PC-3 (cell line): ENCODE measurements around the gene RPL3. TPM values are rescaled to one million over a fixed set of nuclear protein-coding genes. Genes with fewer than 3 reads are reported as not detected.

Experiments used
- ATAC-seq: fragments of 200-7000 bp; cut with Tn5 transposase; 2 replicates; pipeline ENCODE4 v1.9.1; 2020; ENCODE audit warnings: mild to moderate bottlenecking, moderate library complexity
- BruUV-seq: library from RNA; stranded (reverse); fragments of 400-500 nt; replicated peaks from 2 replicates; lab custom pipeline; 2021; lab: Mats Ljungman, UMichigan
- CTCF ChIA-PET: fragments of 300-600 bp; sonication (Branson Sonifier 250); formaldehyde crosslinking; loops from one replicate; lab custom pipeline; 2022; ENCODE audit warnings: antibody characterized with exemption; lab: Charles Lee
- POLR2A ChIA-PET: fragments of 300-600 bp; sonication (Branson Sonifier 250); formaldehyde crosslinking; loops from one replicate; lab custom pipeline; 2022; ENCODE audit warnings: antibody characterized with exemption; ENCODE audit not compliant: unreplicated experiment; lab: Charles Lee
- DNase-seq: peaks from one replicate; pipeline ENCODE4 v3.0.0-alpha.2; 2015
- H2AFZ ChIP-seq: fragments of 300-600 bp; sonication (generic); 2 replicates; pipeline ENCODE4 v1.6.0; 2016; ENCODE audit warnings: antibody characterized with exemption, low read length
- H3F3A ChIP-seq: fragments of 300-600 bp; sonication (generic); one replicate; pipeline ENCODE4 v1.6.0; 2017; ENCODE audit warnings: antibody characterized with exemption, low read length, control low read depth, mild to moderate bottlenecking; ENCODE audit not compliant: unreplicated experiment
- H3K27ac ChIP-seq: fragments of 300-600 bp; sonication (generic); 2 replicates; pipeline ENCODE4 v1.5.1; 2016; ENCODE audit warnings: mild to moderate bottlenecking, low read length
- H3K27me3 ChIP-seq: fragments of 300-600 bp; sonication (generic); 2 replicates; pipeline ENCODE4 v1.6.1; 2016; ENCODE audit warnings: low read length, mixed read lengths
- H3K36me3 ChIP-seq: fragments of 300-600 bp; sonication (generic); 2 replicates; pipeline ENCODE4 v1.6.1; 2016; ENCODE audit warnings: low read depth, mixed run types, low read length, mixed read lengths
- H3K4me1 ChIP-seq: fragments of 300-600 bp; sonication (generic); 2 replicates; pipeline ENCODE4 v1.5.1; 2016; ENCODE audit warnings: low read length; ENCODE audit not compliant: insufficient read depth
- H3K4me2 ChIP-seq: fragments of 300-600 bp; sonication (generic); 2 replicates; pipeline ENCODE4 v1.6.0; 2016; ENCODE audit warnings: low read length
- H3K4me3 ChIP-seq: fragments of 300-600 bp; sonication (generic); 2 replicates; pipeline ENCODE4 v1.5.1; 2016; ENCODE audit warnings: mild to moderate bottlenecking, low read length, mixed read lengths
- H3K79me2 ChIP-seq: fragments of 300-600 bp; sonication (generic); 2 replicates; pipeline ENCODE4 v1.6.1; 2017; ENCODE audit warnings: low read length, mixed read lengths
- H3K9ac ChIP-seq: fragments of 300-600 bp; sonication (generic); 2 replicates; pipeline ENCODE4 v1.6.0; 2016; ENCODE audit warnings: mild to moderate bottlenecking, low read length
- H3K9me2 ChIP-seq: fragments of 300-600 bp; sonication (generic); replicated peaks from 2 replicates; pipeline ENCODE4 v1.6.1; 2016; ENCODE audit warnings: mixed run types, low read length, mixed read lengths
- H3K9me3 ChIP-seq: fragments of 300-600 bp; sonication (generic); 2 replicates; pipeline ENCODE4 v1.6.1; 2016; ENCODE audit warnings: low read length, mixed read lengths
- H4K20me1 ChIP-seq: fragments of 300-600 bp; sonication (generic); 2 replicates; pipeline ENCODE4 v1.6.1; 2016; ENCODE audit warnings: low read length, mixed read lengths
- EZH2 ChIP-seq: fragments of 300-600 bp; sonication (generic); IDR thresholded peaks from one replicate; pipeline ENCODE4 v1.6.1; 2017; ENCODE audit warnings: antibody characterized with exemption, mild to moderate bottlenecking, low read length; ENCODE audit not compliant: unreplicated experiment
- EZH2phosphoT487 ChIP-seq: fragments of 300-600 bp; sonication (generic); IDR thresholded peaks from 2 replicates; pipeline ENCODE4 v1.6.1; 2018; ENCODE audit warnings: mild to moderate bottlenecking, antibody characterized with exemption, low read length, borderline replicate concordance
- intact Hi-C: fragments of 100-400 bp; cut with micrococcal nuclease; formaldehyde crosslinking; loops from 2 replicates; pipeline ENCODE4 v1.9.0; 2023
- total RNA-seq: library from RNA; depleted of rRNA; stranded (reverse); fragments of >200 nt; gene quantifications from 2 replicates; pipeline ENCODE4 v1.2.3, GENCODE V29; 2014
- TF ChIP-seq, protein P1 (sequence below): fragments of 300-600 bp; sonication (generic); conservative IDR thresholded peaks from 2 replicates; pipeline ENCODE4 v1.5.1; 2017; ENCODE audit warnings: antibody characterized with exemption, low read depth, mild to moderate bottlenecking, low read length

Gene RPL3
- total RNA-seq, 1 experiment from 2014 or later = 1,363 TPM

DNA sequence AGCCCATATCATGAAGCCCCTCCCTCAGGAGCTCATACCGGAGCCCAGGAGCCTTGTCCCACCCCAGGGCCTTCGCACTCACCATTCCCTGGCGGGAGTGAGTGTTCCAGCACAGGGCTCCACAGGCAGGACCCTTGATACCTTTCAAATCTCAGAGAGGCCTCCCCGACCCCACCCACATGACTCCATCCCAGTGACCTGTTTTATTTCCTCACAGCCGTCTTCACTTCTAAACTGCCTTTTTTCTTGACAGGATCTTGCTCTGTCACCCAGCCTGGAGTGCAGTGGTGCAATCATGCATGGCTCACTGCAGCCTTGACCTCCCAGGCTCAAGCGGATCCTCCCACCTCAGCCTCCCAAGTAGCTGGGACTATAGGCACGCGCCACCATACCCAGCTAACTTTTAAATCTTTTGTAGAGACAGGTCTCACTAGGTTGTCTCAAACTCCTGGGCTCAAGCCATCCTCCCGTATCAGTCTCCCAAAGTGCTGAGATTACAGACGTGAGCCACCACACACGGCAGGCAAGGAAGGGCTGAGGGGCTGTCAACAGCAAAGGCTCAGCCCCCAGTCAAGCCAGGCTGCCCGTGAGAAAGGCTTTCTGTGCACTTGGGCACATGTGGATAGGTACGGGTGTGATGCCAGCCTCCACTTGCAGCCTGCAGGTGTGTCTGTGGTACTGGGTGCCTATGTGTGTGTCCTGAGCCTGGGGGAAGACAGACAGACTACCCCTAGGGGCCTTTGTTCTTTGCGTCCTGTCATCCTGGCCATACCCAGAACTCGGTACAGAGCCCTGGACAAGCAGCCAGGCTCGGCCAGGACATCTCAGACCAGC lies 9.3 kb downstream of the RPL3 start:
- Histone ChIP-seq H2AFZ (no peak overlapping the region), H3K9ac (no peak overlapping the region), H3K9me3 (no peaks in the 10 kb centered on the region), H3K36me3 (peaks cover 27% of the 10 kb centered on the region), H3F3A (peaks cover 16% of the 10 kb centered on the region), H3K27me3 (no peaks in the 10 kb centered on the region), H4K20me1 (peaks cover 27% of the 10 kb centered on the region), H3K4me3 (no peak overlapping the region), H3K27ac (peak overlapping the region; percentile 68; the same call in 1 of the 2 replicates), H3K79me2 (peaks cover 15% of the 10 kb centered on the region), H3K9me2 (no peaks in the 10 kb centered on the region), H3K4me1 (peaks cover 18% of the 10 kb centered on the region), H3K4me2 (no peak overlapping the region)
- intact Hi-C loops = loop anchor here (2.0 kb wide), 1 partner anchor 57 kb away; no protein-coding TSS in a partner anchor
- no peak for TF ChIP-seq EZH2phosphoT487
- TF ChIP-seq, protein P1, sequence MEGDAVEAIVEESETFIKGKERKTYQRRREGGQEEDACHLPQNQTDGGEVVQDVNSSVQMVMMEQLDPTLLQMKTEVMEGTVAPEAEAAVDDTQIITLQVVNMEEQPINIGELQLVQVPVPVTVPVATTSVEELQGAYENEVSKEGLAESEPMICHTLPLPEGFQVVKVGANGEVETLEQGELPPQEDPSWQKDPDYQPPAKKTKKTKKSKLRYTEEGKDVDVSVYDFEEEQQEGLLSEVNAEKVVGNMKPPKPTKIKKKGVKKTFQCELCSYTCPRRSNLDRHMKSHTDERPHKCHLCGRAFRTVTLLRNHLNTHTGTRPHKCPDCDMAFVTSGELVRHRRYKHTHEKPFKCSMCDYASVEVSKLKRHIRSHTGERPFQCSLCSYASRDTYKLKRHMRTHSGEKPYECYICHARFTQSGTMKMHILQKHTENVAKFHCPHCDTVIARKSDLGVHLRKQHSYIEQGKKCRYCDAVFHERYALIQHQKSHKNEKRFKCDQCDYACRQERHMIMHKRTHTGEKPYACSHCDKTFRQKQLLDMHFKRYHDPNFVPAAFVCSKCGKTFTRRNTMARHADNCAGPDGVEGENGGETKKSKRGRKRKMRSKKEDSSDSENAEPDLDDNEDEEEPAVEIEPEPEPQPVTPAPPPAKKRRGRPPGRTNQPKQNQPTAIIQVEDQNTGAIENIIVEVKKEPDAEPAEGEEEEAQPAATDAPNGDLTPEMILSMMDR = no peak
- TF ChIP-seq EZH2 = no peak
- BruUV-seq = no TSS peak
- DNase-seq = peak; percentile 36
- ChIA-PET CTCF (interaction anchor here (0.6 kb wide), 1 partner anchor 58 kb away, joined by 3 read pairs; no protein-coding TSS in a partner anchor), POLR2A (no interaction called here)
- peak; percentile 3 for ATAC-seq

DNA sequence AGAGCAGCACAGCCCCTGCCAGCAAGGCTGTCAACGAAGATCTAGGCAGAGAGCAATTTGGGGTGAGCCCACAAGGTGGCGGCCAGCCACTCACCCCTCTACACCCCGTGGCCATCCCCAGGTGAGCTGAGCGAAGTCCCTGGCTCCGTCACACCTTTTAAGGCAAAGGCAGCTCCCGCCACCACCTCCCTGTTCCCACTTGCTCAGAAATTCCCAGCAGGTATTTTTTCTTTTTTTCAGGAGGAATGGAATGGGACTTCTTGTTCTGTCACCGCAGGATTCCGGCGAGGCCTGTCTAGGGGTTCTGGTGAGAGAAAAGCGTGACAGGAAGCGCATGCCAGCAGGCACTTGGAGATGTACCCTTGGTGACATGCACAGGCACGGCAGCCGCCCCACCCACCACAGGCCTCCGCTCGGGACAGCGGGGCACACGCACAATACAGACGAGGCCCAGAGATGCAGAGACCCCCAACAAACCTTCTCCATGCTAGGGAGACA lies 10.0 kb downstream of the RPL3 start:
- BruUV-seq = TSS peak; percentile 90
- no peaks in the 10 kb centered on the region for H3K27me3 ChIP-seq
- H3K4me1 ChIP-seq = peaks cover 18% of the 10 kb centered on the region
- no peaks in the 10 kb centered on the region for H3K9me2 ChIP-seq
- DNase-seq (no peak), ATAC-seq (peak; percentile 16)
- peaks cover 21% of the 10 kb centered on the region for H4K20me1 ChIP-seq
- H3F3A ChIP-seq = peaks cover 16% of the 10 kb centered on the region
- intact Hi-C loops = loop anchor here (2.0 kb wide), 1 partner anchor 57 kb away; no protein-coding TSS in a partner anchor
- H3K36me3 ChIP-seq = peaks cover 20% of the 10 kb centered on the region
- H3K4me2 ChIP-seq = peak overlapping the region; percentile 81
- peak overlapping the region; percentile 68 for H3K27ac ChIP-seq
- ChIA-PET CTCF (interaction anchor here (0.6 kb wide), 1 partner anchor 57 kb away, joined by 3 read pairs; no protein-coding TSS in a partner anchor), POLR2A (no interaction called here)
- H3K9ac ChIP-seq = no peak overlapping the region
- TF ChIP-seq, protein P1 = peak; percentile 41; the same call in 1 of the 2 replicates
- no peak for TF ChIP-seq EZH2
- H2AFZ ChIP-seq = no peak overlapping the region
- peaks cover 8% of the 10 kb centered on the region for H3K79me2 ChIP-seq
- no peaks in the 10 kb centered on the region for H3K9me3 ChIP-seq
- no peak overlapping the region; the same call in 1 of the 2 replicates for H3K4me3 ChIP-seq
